ENCODE measurements around the gene DYNC2H1.
A peak's percentile ranks its signal among the peaks of the same experiment; 100 is the strongest.
"Not testable (repeated sequence)": the region's sequence is repeated elsewhere in the genome, so short reads cannot be mapped to it uniquely, and the experiment has no call there.

DYNC2H1 gene

GRCh38 chr11:103108933-103109817, at the start of gene DYNC2H1:
Gene DYNC2H1, plus strand, starts transcription at chr11:103109426. Its CDS starts 149 bp downstream, at chr11:103109575.
- peak; percentile 73 for DNase-seq

DNA sequence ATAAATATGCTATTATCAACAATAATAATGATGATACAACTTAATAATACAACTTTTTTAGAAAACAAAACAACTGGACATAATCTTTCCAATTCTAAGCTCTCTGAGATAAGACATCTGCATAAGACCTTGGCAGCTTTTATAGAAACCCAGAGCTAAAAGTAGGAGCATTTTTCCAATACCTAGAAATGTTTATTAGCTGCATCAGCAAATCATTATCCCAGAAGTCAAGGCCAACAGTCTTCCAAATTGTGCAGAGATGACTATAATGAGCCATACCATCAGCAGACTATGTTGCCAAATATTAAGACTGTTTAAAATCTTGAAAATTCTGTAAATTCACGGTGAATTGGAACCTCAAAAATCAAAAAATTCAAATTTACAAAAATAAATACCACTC, 47.6 kb upstream of the DYNC2H1 start:
- DNase-seq: no peak

- no peak for DNase-seq
Measured at GRCh38 chr11:103067118-103067517, 42.1 kb upstream of the DYNC2H1 start.

- DNase-seq: no peak
Measured at GRCh38 chr11:103069367-103069766, 39.9 kb upstream of the DYNC2H1 start.

GRCh38 chr11:103070142-103070541, 39.1 kb upstream of the DYNC2H1 start:
- DNase-seq: no peak

DNA sequence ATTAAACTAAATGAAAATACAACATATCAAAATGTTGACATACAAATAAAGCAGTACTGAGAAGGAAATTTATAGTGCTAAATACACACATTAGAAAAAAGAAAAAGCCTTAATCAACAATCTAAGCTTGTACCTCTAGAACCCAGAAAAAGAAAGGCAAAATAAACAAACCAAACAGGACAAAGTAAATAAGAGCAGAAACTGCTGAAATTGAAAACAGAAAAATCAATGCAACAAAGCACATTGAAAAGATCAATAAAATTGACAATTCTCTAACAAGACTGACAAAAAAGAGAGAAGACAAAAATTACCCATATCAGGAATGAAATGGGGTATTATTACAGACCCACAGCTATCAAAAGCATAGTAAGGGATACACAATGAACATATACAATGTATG, 38.2 kb upstream of the DYNC2H1 start:
- DNase-seq: no peak

- no peak for DNase-seq
Measured at GRCh38 chr11:103076361-103076760, 32.9 kb upstream of the DYNC2H1 start.

DNA sequence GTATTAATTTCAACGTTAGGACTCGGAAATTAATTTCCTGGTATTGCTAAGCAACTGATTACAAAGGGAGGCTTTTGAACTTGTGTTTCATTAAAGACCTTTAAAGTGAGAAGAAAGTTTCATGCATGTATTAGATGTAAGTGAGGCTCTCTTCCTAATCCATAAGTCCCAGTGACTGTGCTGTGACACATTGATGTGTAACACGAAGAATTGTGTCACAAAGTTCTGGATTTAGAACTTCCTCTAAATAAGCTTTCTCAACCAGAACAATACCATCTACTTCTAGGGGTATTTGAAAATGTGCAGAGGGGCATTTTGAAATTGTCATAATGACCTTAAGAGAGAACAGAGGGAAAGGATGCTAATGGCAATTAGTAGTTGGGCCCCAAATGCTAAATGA, 31.7 kb upstream of the DYNC2H1 start:
- DNase-seq: no peak

DNA sequence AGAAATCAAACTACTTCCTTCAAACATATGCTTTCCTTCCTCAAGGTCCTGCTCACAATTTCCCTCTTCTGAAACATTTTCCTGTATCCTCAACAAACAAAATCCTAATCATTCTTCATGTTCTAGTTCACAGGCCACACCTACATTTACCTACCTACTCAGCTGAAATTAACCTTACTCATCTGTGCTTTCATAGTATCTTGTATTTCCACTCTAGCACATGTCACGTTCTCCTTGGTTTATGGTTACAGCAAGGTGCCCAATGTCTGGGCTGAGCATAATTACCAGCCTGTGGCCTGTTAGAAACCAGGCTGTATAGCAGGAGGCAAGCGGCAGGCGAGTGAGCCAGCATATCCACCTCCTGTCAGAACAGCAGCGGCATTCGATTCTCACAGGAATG, 30.5 kb upstream of the DYNC2H1 start:
- DNase-seq: no peak

DNA sequence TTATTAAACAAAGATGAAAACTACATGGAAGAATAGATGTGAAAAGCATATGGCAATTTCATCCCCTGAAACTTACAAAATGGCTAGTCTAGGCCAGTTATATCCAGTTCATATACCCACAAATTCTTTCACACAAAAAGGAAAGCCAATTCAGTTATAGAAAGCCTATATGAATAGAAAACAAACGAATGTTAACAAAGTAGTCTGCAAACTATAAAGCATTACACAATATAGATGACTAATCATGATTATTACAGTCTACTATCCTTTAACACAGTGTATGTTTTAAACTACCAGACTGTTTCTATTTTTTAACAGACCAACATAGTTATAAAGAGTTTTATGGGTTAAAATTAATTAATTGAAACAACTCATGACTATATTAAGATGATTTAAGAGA, 29.4 kb upstream of the DYNC2H1 start:
- DNase-seq: no peak

DNA sequence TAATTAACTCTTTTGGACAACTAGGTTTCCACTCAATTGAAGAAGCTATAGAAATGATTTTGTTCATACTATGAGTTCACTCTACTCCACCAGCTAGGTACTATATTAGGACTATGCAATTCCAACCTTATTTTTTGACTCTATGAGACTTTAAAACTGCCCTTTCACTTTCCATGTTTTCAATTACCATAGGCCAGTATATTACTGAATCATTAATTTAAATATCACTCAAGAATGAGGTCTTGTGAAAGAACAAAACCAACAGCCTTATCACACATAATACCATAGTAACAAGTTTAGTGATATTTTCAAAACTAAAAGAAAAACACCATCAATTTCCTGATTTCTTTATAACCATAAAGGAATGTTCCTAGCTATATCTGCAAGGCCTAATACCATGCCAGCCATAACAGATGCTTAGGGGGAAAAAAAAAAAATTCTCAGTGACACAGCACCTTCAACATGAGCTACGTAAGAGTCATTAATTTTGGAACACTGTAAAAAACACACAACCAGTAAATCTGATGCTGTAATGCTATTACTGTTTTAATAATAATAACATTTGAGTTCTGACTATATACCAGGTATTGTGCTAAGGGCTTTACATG, 23.4 kb upstream of the DYNC2H1 start:
- no peak for DNase-seq

DNA sequence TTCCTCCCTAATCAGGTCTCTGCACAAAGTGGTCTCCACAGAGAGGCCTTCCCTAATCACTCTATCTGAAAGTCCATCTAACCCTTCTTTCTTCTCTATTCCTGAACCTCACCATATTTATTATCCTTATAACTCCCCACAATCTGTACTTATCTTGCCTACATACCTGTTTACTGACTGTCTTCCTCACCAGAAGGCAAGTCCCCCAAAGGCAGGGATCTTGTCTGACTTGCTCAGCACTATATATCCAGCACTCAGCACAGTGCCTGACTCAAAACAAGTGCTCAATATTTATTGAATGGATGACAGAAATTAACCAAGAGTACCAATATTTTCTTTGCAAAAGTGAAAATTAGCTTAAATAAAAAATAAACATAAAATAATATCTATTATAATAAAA, 22.8 kb upstream of the DYNC2H1 start:
- no peak for DNase-seq

DNA sequence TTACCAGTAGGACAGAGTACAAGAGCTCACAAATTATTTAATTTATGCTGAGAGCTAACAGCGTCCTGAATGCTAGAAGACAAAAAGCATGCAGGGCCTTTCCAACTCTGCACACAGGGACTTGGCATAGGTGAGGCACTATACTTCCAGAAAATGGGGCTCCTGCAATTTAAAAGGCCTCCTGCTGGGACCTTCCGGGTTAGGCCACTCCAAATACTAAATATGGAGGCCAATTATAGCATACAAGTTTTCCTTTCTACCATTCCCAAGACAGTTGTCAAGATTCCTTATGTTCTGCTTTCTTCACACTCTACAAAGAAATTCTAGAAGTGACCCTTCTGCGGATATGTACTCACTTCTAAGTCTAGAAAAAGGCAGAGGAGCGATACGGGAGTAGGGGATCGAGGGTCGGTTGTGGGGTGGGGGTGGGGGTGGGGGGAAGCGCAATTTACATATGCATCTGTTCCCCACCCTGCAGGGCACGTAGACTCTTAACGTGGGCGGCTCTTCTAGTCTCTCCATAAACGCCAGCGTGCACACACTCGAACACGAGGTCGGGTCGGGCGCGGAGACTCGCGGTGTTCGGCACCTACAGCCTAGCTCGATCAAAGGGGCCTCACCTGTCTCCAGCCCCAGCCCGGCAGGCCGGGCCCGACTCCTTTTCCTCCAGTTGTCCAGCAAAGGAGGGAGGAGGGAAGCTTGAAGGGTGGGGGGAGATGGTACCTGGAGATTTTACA, 18.0 kb upstream of the DYNC2H1 start:
- DNase-seq: no peak

DNA sequence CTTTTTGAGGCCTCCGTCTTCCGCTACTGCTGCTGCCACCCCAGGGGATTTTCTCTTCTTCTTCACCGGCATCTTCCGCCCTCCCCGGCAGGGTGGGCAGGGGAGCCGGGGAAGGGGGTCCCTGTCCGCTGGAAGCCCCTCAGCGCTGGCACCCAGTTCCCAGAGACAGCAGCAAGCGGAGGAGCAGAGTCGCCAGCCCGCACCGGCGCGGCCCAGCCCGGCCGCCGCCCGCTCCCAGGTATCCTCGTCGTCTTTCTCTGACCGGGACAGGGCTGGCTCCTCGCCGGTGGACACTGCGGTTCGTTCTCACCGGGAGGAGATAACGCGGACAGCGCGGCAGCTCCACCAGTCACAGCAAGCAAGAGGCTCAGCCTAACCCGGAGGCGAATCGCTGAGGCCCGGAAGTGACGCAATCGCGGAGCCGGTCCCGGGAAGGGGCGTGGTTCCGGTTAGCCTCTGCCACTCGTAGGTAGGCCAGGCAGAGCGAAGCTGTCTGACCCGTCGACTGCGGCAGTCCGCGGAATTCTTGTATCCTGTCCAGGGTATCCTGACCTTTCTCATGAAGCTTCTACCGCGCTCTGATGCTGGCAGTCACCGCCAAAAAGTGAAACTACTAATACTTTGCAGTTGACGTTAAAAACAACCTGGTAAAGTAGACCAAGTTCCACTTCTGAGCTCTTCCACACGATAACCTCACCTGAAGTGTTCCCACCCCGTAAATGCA, 17.3 kb upstream of the DYNC2H1 start, which contains the start of gene DCUN1D5:
TSS of gene DCUN1D5 (minus strand) at position 360 of the 724 bp plus-strand sequence. CDS start at position 72, 288 bp downstream.
- DNase-seq: peak; percentile 87

DNA sequence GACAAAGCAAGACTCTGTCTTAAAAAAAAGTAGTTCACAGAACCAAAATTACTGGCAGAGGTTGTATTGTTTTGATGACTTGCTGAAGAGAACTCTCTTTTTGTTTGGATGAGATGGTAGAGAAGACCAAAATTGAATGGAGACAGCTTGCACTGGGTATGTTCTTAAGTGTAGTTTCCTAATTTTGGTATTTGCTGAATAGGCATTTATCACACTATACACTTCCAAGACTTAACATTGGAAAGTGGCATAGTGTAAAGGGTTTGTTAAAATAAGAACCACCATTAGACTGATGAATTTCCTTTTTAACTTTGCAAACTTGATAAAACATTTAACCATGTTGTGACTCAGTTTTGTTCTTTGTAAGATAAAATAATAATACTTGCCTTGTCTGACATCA, 11.9 kb upstream of the DYNC2H1 start:
- DNase-seq: no peak

DNA sequence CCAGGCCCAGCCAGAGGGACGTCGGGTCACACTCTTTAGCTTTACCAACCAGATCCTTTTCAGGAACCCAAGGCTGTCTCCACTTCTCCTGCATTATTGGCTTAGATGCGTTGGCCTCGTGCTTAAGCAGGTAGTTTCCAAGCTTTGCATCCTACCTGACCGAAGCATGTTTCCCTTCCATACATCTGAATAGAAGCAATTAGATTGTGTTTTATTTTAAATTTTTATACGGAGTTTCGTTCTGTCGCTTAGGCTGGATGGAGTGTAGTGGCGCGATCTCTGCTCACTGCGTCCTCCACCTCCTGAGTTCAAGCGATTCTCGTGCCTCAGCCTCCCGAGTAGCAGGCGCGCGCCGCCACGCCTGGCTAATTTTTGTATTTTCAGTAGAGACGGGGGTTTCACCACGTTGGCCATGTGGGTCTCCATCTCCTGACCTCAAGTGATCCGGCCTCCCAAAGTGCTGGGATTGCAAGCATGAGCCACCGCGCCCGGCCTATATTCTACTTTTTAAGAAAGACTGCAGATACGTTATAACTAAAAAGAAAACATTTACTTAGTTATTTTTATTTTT, 677 bp downstream of the DYNC2H1 start:
- no peak for DNase-seq

DNA sequence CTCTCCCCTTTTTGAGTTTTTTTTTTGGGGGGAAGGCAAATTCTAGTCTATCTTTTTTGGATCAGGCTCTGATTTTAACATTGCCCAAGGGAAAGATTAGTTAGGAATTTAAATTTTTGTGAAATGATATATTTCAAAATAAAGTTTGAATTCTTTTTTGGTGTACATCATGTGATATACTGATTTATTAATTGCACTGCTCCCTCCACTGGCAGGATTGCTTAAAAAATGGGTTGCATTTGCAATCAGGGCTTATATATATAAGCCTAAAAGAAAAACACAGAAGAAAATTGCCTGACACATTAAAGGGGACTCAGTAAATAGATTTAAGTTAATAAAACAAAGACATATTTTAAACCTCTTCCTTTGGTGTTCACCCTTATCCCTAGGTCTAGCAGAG, 1.2 kb downstream of the DYNC2H1 start:
- DNase-seq: no peak

DNA sequence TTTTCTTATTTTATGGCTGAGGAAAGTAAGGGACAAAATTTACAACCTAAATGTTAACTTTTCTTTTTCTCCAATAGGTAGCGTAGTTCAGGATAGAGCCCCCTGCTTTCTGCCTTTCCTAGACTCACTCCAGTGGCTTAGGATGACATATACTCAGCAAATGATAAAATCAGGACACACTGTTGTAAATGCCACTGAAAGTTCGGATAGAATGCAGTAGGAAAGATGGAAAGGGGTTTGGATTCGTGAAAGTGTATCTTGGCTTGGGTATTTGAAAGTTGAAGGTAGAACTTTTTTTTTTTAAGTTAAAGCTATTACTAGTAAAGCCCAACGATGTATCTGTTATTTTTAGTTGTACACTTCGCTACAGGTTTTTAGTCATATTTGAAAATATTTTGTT, 2.2 kb downstream of the DYNC2H1 start:
- no peak for DNase-seq

- DNase-seq: no peak
Measured at GRCh38 chr11:103112364-103112763, 3.1 kb downstream of the DYNC2H1 start.

GRCh38 chr11:103114836-103115235, 5.6 kb downstream of the DYNC2H1 start:
- DNase-seq: no peak

DNA sequence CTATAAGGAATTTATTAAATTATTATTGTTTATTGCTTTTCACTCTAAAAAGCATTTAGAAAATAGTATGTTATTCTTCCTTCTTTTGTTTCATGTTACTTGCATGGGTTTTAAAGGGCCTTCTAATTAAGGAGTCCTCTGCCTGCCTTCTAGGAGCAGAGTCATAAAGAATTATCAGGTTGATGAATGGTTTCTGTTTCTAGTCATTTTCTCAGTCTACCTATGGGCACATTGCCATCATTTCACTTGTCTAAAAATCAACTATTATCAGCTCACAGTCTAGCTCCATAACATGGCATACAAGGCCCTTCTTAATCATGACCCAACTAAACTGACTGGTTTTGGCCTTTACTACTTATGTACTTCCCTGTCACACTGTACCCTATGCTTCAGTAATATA, 16.2 kb downstream of the DYNC2H1 start:
- no peak for DNase-seq

DNA sequence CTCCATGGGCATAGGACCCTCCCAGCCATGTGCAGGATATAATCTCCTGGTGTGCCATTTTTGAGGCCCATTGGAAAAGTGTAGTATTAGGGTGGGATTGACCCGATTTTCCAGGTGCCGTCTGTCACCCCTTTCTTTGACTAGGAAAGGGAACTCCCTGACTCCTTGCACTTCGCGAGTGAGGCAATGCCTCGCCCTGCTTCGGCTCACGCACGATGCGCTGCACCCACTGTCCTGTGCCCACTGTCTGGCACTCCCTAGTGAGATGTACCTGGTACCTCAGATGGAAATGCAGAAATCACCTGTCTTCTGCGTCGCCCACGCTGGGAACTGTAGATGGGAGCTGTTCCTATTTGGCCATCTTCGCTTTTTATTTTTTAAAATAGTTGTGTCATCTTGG, 32.8 kb downstream of the DYNC2H1 start:
- not testable (repeated sequence) for DNase-seq

- DNase-seq: no peak
Measured at GRCh38 chr11:103147627-103148026, 38.4 kb downstream of the DYNC2H1 start.

Measured in DMS153 (cell line).